Epithelial cell of esophagus (primary cell): Measurements from ENCODE around the gene TP63.
A peak's percentile ranks its signal among the peaks of the same experiment; 100 is the strongest.

Experiments
- DNase-seq: peaks from one replicate; pipeline ENCODE4 v3.0.0; 2010; ENCODE audit warnings: low read depth
- H3K4me3 ChIP-seq: 2 replicates; pipeline ENCODE4 v1.5.1; 2011; ENCODE audit warnings: mild to moderate bottlenecking, low read length, control low read depth
- TF ChIP-seq, protein P1 (sequence below): IDR thresholded peaks from 2 replicates; pipeline ENCODE4 v1.5.1; 2011; ENCODE audit warnings: low read depth, mild to moderate bottlenecking, low read length, control low read depth, inconsistent platforms; ENCODE audit not compliant: insufficient read depth; ENCODE audit errors: missing control alignments

TP63 gene

DNA sequence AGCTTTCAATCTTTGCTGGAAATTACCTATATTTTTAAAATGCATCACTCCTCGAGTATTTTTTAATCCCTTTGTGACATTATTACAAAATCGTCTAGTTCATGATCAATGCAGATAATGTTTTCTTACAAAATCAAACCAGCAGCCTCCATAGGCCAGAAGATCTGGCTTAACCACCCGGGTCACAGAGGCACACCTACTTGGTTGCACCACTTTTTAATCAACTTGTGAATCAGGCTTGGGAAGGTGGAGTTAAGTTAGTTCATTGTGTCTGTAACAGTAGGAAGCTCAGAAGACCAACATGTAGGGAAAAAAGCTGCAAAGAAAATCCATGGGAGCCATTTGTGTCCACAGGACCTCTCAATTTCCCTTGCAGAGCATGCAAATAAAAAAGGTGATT is 148.0 kb downstream of the TP63 start:
- no peak overlapping the region for H3K4me3 ChIP-seq
- peak; percentile 84 for DNase-seq
- TF ChIP-seq, protein P1, sequence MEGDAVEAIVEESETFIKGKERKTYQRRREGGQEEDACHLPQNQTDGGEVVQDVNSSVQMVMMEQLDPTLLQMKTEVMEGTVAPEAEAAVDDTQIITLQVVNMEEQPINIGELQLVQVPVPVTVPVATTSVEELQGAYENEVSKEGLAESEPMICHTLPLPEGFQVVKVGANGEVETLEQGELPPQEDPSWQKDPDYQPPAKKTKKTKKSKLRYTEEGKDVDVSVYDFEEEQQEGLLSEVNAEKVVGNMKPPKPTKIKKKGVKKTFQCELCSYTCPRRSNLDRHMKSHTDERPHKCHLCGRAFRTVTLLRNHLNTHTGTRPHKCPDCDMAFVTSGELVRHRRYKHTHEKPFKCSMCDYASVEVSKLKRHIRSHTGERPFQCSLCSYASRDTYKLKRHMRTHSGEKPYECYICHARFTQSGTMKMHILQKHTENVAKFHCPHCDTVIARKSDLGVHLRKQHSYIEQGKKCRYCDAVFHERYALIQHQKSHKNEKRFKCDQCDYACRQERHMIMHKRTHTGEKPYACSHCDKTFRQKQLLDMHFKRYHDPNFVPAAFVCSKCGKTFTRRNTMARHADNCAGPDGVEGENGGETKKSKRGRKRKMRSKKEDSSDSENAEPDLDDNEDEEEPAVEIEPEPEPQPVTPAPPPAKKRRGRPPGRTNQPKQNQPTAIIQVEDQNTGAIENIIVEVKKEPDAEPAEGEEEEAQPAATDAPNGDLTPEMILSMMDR = no peak

DNA sequence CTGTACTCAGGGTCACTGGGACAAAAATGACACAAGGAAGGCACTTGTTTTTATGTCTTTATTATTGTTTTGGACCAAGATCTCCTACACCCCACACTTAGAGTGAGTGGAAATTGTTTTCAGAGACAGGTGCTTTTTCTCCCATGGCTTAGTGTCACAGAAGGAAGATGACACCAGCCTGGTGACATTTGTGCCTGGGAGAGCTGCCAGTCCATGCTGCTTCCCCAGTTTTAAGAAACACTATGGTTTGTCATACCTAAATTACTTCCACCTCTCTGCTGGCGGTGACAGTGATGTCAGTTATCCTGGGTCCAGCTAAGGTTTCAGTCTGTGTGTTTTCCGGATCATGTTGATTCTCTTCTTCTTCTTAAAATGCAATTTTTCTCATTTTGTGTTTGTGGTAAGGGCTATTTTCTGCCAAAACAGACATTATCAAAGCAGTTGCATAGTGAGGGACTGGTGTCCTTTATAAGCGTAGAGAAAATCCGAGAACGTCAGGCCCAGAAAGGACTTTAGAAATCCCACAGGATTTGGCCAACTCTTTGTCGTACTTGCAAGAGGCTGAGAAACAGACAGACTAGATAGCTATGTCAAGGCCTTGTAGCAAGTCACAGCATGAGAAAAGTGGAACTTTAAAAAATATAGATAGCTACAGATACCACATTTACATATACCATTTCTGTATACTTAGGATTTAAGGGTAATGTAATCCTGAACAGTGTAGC is 149.5 kb downstream of the TP63 start:
- TF ChIP-seq, protein P1 = no peak

DNA sequence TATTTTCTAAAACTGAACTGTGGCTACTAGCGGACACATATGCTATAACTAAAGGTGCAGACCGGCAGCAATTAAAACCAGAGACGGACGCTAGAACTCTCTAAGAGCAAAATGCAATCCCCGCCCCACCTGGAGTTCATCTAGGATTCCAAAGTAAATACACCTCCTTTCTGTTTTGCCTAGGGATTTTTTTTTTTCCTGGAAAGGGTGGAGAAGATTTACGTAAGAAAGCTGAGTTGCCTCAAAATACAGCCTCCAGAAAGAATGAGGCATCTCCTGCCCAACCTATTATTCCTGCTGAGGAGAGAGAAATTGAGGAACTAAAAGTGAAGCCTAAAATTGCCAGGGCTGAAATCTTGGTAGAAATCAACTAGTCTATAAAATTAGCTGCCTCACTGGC is 150.2 kb downstream of the TP63 start:
- DNase-seq = peak; percentile 56
- TF ChIP-seq, protein P1 = no peak
- no peak overlapping the region for H3K4me3 ChIP-seq

More for the DNA sequence above, 149.5 kb downstream of the TP63 start:
- no peak for DNase-seq
- no peak overlapping the region for H3K4me3 ChIP-seq

DNA sequence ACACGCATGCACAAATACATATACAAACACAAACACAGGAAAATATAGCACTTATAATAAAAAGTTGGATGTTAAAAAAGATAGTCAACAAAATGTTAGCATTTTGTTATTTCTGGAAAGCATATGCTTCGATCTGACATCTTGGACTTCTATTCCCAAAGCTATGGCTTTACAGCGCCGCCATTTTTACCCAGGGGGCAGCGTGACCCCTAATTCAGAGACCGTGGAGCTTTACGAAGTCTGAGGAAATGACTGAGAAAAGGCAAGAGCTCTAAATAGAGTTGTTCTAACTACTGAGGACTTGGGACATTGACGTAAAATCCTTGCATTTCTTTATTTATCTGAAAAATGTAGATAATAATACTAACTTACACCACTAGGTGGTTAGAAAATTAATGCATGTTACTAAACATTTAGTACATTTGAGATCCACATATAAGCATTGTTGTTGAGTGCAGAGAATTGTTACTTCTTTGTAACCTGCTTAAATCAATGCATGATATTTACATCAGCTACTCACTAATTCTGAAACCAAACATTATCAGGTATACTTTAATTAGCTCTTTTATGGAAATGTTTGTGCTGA is 155.4 kb downstream of the TP63 start:
- TF ChIP-seq, protein P1 = peak; percentile 16
- no peak for DNase-seq
- H3K4me3 ChIP-seq = no peak overlapping the region

DNA sequence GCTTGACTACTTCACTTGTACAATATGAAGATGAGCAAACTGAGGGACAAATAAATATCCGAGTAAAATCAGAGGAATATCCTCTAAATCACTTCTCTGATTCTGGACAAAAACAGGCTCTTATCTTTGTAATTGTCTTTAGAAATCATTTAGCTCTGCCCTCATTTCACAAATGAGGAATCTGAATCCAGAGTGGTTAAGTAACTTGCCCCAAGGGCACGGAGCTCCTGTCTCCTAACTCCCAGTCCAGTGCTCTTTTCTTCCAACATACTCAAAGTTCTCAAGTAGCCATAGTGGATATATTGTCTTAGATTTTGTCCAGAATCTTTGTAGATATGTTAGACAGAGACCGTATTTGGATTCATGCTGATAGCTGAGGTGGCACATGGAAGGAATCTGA is 156.0 kb downstream of the TP63 start:
- peak; percentile 47 for DNase-seq
- H3K4me3 ChIP-seq = no peak overlapping the region
- TF ChIP-seq, protein P1 = no peak

DNA sequence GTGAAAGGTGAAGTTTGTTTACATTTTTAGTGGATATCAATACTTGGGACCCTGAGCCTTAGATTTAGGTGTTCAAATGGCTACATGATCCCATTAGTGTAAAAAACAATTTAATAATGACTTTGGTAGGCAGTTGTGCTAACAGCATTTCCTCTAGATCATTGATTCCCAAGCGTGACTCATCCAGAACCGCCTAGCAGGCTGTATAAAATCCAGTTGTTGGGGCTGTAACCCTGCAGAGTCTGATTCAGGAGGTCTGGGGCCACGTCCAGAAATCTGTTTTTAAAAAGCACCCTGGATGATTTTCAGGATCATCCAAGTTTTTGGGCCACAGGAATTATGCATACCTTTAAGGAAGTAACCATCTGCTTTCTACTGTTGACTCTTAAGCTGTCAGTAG is 156.4 kb downstream of the TP63 start:
- peak; percentile 60 for DNase-seq
- TF ChIP-seq, protein P1 = no peak
- no peak overlapping the region for H3K4me3 ChIP-seq

DNA sequence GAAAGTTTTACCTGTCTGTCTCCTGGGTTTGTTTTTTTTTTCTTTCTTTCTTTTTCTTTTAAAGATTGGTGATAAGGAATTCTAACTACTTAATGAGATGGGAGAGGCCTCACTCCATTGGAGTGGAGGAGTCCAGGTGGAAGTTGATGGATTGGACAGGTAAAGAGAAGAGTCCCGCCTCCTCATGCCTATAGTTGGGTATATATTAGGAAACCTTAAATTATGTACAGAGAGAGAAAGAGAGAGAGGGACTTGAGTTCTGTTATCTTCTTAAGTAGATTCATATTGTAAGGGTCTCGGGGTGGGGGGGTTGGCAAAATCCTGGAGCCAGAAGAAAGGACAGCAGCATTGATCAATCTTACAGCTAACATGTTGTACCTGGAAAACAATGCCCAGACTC is 158.2 kb downstream of the TP63 start:
- H3K4me3 ChIP-seq = peak overlapping the region; percentile 95
- TF ChIP-seq, protein P1 = no peak

More for the DNA sequence above, 158.2 kb downstream of the TP63 start:
- peak; percentile 92 for DNase-seq
